H1 (cell line): ENCODE measurements around the gene OR51B4. TPM values are rescaled to one million over a fixed set of nuclear protein-coding genes. Genes with fewer than 3 reads are reported as not detected.

Experiments used
- CTCF ChIA-PET: fragments of 300-600 bp; sonication (Branson Sonifier 250); formaldehyde crosslinking; loops from one replicate; lab custom pipeline; 2021; ENCODE audit not compliant: partially characterized antibody; lab: Charles Lee
- POLR2A ChIA-PET: fragments of 300-600 bp; sonication (Branson Sonifier 250); formaldehyde crosslinking; loops from one replicate; lab custom pipeline; 2021; ENCODE audit warnings: inconsistent platforms; ENCODE audit not compliant: partially characterized antibody; lab: Charles Lee
- DNase-seq, 2 experiments: peaks; one replicate each; pipeline versions ENCODE4 v3.0.0 to v3.0.0-alpha.2; 2010 to 2022; ENCODE audit warnings: low spot score in 2 of 2, low read depth in 1 of 2, mixed read lengths in 1 of 2
- FAIRE-seq: peaks from 2 replicates; lab custom pipeline; 2011; peaks lifted over from hg19 to GRCh38; lab: Jason Lieb, UNC
- H2AFZ ChIP-seq: 2 replicates; pipeline ENCODE4 v1.8.1; 2012; ENCODE audit warnings: low read length, inconsistent platforms
- H2AK5ac ChIP-seq: 2 replicates; pipeline ENCODE4 v1.6.1; 2013; ENCODE audit warnings: low read depth, low read length
- H2BK120ac ChIP-seq: replicated peaks from 2 replicates; pipeline ENCODE3; 2013; ENCODE audit warnings: low read depth, low read length, inconsistent platforms
- H2BK12ac ChIP-seq: 2 replicates; pipeline ENCODE4 v1.6.1; 2013; ENCODE audit warnings: low read depth, low read length
- H2BK15ac ChIP-seq: 2 replicates; pipeline ENCODE4 v1.6.1; 2013; ENCODE audit warnings: low read length
- H2BK20ac ChIP-seq: 2 replicates; pipeline ENCODE4 v1.6.1; 2013; ENCODE audit warnings: low read length
- H2BK5ac ChIP-seq: 2 replicates; pipeline ENCODE4 v1.6.1; 2013; ENCODE audit warnings: low read depth, low read length
- H3K14ac ChIP-seq: 2 replicates; pipeline ENCODE4 v1.6.1; 2013; ENCODE audit warnings: inconsistent platforms; ENCODE audit not compliant: insufficient read length
- H3K18ac ChIP-seq: 2 replicates; pipeline ENCODE4 v1.6.1; 2013; ENCODE audit warnings: low read length; ENCODE audit errors: extremely low read depth
- H3K23ac ChIP-seq: 2 replicates; pipeline ENCODE4 v1.6.1; 2013; ENCODE audit warnings: inconsistent platforms; ENCODE audit not compliant: insufficient read length
- H3K23me2 ChIP-seq: 2 replicates; pipeline ENCODE4 v1.6.1; 2013; ENCODE audit warnings: low read depth, low read length
- H3K27ac ChIP-seq: 2 replicates; pipeline ENCODE4 v1.6.1; 2011; ENCODE audit warnings: low read depth, low read length, inconsistent platforms
- H3K27me3 ChIP-seq, 4 experiments: replicated peaks in 1 of 4; 1 replicate in 1 of 4; 2 replicates in 3 of 4; pipeline versions ENCODE4 v1.6.1 to v1.8.1; 2011 to 2013; ENCODE audit warnings: low read length in 3 of 4, mild to moderate bottlenecking in 3 of 4, inconsistent platforms in 2 of 4, mixed read lengths in 2 of 4, moderate library complexity in 1 of 4; ENCODE audit not compliant: control insufficient read depth in 3 of 4, insufficient read depth in 3 of 4; ENCODE audit errors: extremely low read depth in 1 of 4
- H3K36me3 ChIP-seq, 4 experiments: 2 replicates each; pipeline versions ENCODE4 v1.6.1 to v1.8.1; 2011 to 2013; ENCODE audit warnings: mild to moderate bottlenecking in 4 of 4, low read length in 3 of 4, moderate library complexity in 2 of 4, control low read depth in 1 of 4, inconsistent platforms in 1 of 4; ENCODE audit not compliant: insufficient read depth in 4 of 4, control insufficient read depth in 2 of 4
- H3K4ac ChIP-seq: replicated peaks from 2 replicates; pipeline ENCODE3; 2013; ENCODE audit warnings: low read length, low read depth, mixed read lengths, inconsistent platforms; ENCODE audit not compliant: insufficient read length
- H3K4me1 ChIP-seq, 4 experiments: replicated peaks in 1 of 4; 1 replicate in 1 of 4; 2 replicates in 3 of 4; pipeline versions ENCODE4 v1.6.1 to v1.8.1; 2011 to 2013; ENCODE audit warnings: low read length in 3 of 4, inconsistent platforms in 2 of 4, mixed read lengths in 1 of 4; ENCODE audit not compliant: insufficient read depth in 4 of 4, control insufficient read depth in 3 of 4
- H3K4me2 ChIP-seq, 2 experiments: 2 replicates each; pipeline versions ENCODE4 v1.6.1 to v1.8.1; 2011 to 2013; ENCODE audit warnings: low read depth in 2 of 2, low read length in 2 of 2, control low read depth in 1 of 2, inconsistent platforms in 1 of 2, mild to moderate bottlenecking in 1 of 2; ENCODE audit not compliant: insufficient read depth in 1 of 2
- H3K4me3 ChIP-seq, 4 experiments: fragments of 200-600, 300-600 bp in 1 of 4; sonication (generic), shearing (Covaris generic), sonication (Bioruptor Twin) in 1 of 4; 2 replicates each; pipeline versions ENCODE4 v1.5.1 to v1.8.1; 2011 to 2016; ENCODE audit warnings: low read length in 4 of 4, low read depth in 3 of 4, control low read depth in 2 of 4, inconsistent platforms in 2 of 4, mild to moderate bottlenecking in 2 of 4, mixed read lengths in 1 of 4, moderate library complexity in 1 of 4; ENCODE audit not compliant: insufficient read depth in 2 of 4; ENCODE audit errors: extremely low read depth in 1 of 4
- H3K56ac ChIP-seq: replicated peaks from 2 replicates; pipeline ENCODE3; 2013; ENCODE audit warnings: low read depth, mild to moderate bottlenecking, mixed read lengths, low read length, inconsistent platforms; ENCODE audit not compliant: insufficient read length
- H3K79me1 ChIP-seq: 2 replicates; pipeline ENCODE4 v1.6.1; 2013; ENCODE audit warnings: low read depth, low read length, control low read depth
- H3K79me2 ChIP-seq, 2 experiments: 2 replicates each; pipeline versions ENCODE4 v1.6.1 to v1.8.1; 2012 to 2013; ENCODE audit warnings: low read length in 2 of 2, mild to moderate bottlenecking in 2 of 2, inconsistent platforms in 1 of 2; ENCODE audit not compliant: insufficient read depth in 2 of 2, control insufficient read depth in 1 of 2
- H3K9ac ChIP-seq, 4 experiments: replicated peaks in 1 of 4; 1 replicate in 1 of 4; 2 replicates in 3 of 4; pipeline versions ENCODE4 v1.6.1 to v1.8.1; 2011 to 2013; ENCODE audit warnings: low read depth in 3 of 4, low read length in 3 of 4, control low read depth in 2 of 4, mild to moderate bottlenecking in 2 of 4, moderate library complexity in 2 of 4, inconsistent platforms in 1 of 4; ENCODE audit errors: extremely low read depth in 1 of 4
- H3K9me3 ChIP-seq, 2 experiments: 2 replicates each; pipeline versions ENCODE4 v1.6.1 to v1.8.1; 2012 to 2013; ENCODE audit warnings: mild to moderate bottlenecking in 2 of 2, moderate library complexity in 2 of 2, control low read depth in 1 of 2, inconsistent platforms in 1 of 2, low read depth in 1 of 2, low read length in 1 of 2, mixed read lengths in 1 of 2; ENCODE audit not compliant: insufficient read depth in 2 of 2
- H4K20me1 ChIP-seq, 2 experiments: replicated peaks in 1 of 2; 2 replicates each; pipeline versions ENCODE3 to v1.8.1; 2011 to 2013; ENCODE audit warnings: inconsistent platforms in 2 of 2, low read length in 2 of 2, mild to moderate bottlenecking in 1 of 2; ENCODE audit not compliant: insufficient read depth in 2 of 2, control insufficient read depth in 1 of 2
- H4K5ac ChIP-seq: 2 replicates; pipeline ENCODE4 v1.6.1; 2013; ENCODE audit warnings: low read length, low read depth, mixed read lengths, inconsistent platforms; ENCODE audit not compliant: insufficient read length
- H4K8ac ChIP-seq: 2 replicates; pipeline ENCODE4 v1.8.0; 2013; ENCODE audit warnings: mild to moderate bottlenecking, moderate library complexity, low read length, inconsistent platforms; ENCODE audit not compliant: insufficient read depth; ENCODE audit errors: extremely low read depth
- H4K91ac ChIP-seq: replicated peaks from 2 replicates; pipeline ENCODE3; 2013; ENCODE audit warnings: low read length, mixed read lengths, inconsistent platforms; ENCODE audit not compliant: insufficient read length
- BACH1 ChIP-seq: IDR thresholded peaks from 2 replicates; pipeline ENCODE4 v1.6.1; 2012; ENCODE audit warnings: low read length, improper control_type of control experiment
- CBX8 ChIP-seq: fragments of 300-800, 300-1000 bp; sonication (generic); IDR thresholded peaks from 2 replicates; pipeline ENCODE4 v1.7.1; 2016; ENCODE audit warnings: low read depth, low read length, borderline replicate concordance
- CHD1 ChIP-seq: IDR thresholded peaks from 2 replicates; pipeline ENCODE4 v1.6.1; 2012; ENCODE audit warnings: low read depth, low read length, improper control_type of control experiment
- CHD2 ChIP-seq: IDR thresholded peaks from 2 replicates; pipeline ENCODE4 v1.6.1; 2012; ENCODE audit warnings: low read length, improper control_type of control experiment
- HDAC6 ChIP-seq: IDR thresholded peaks from one replicate; pipeline ENCODE4 v1.7.1; 2012; ENCODE audit warnings: low read depth, mild to moderate bottlenecking, inconsistent platforms, low read length, moderate library complexity
- SAP30 ChIP-seq: fragments of 300-600 bp; sonication (generic); IDR thresholded peaks from 2 replicates; pipeline ENCODE4 v1.7.1; 2012; ENCODE audit warnings: low read length, moderate library complexity, mild to moderate bottlenecking, inconsistent platforms; ENCODE audit not compliant: insufficient read depth, insufficient replicate concordance
- SIN3A ChIP-seq, 2 experiments: IDR thresholded peaks in 1 of 2; conservative IDR thresholded peaks in 1 of 2; 2 replicates each; pipeline ENCODE4 v1.6.1; 2011 to 2012; ENCODE audit warnings: low read length in 2 of 2, improper control_type of control experiment in 1 of 2, low read depth in 1 of 2, mild to moderate bottlenecking in 1 of 2
- SIRT6 ChIP-seq: IDR thresholded peaks from one replicate; pipeline ENCODE4 v1.7.1; 2012; ENCODE audit warnings: low read length, inconsistent platforms
- SP2 ChIP-seq: IDR thresholded peaks from 2 replicates; pipeline ENCODE4 v1.6.1; 2012; ENCODE audit warnings: mild to moderate bottlenecking, low read length, inconsistent platforms
- TCF12 ChIP-seq: IDR thresholded peaks from 2 replicates; pipeline ENCODE4 v1.6.1; 2011; ENCODE audit warnings: low read depth, mild to moderate bottlenecking, low read length
- YY1 ChIP-seq: IDR thresholded peaks from 2 replicates; pipeline ENCODE4 v1.6.1; 2011; ENCODE audit warnings: low read depth, mild to moderate bottlenecking, low read length
- ZNF274 ChIP-seq: IDR thresholded peaks from 2 replicates; pipeline ENCODE4 v1.7.0; 2012; ENCODE audit warnings: low read length, borderline replicate concordance; ENCODE audit errors: extremely low read depth
- WGBS, 2 experiments: shearing (Covaris generic) in 1 of 2; methylation state at CpG; one replicate each; pipeline versions ENCODE4 v1.1.6 to v1.1.7; 2013 to 2015; ENCODE audit warnings: low lambda C conversion rate in 2 of 2, mixed read lengths in 2 of 2, inconsistent platforms in 1 of 2, low coverage in 1 of 2, missing lambda C conversion rate in 1 of 2; ENCODE audit not compliant: insufficient replicate concordance in 2 of 2, insufficient coverage in 1 of 2, insufficient read length in 1 of 2; ENCODE audit errors: extremely low coverage in 1 of 2, missing lambda C conversion rate in 1 of 2; 5-methylcytosine and 5-hydroxymethylcytosine counted together
- polyA plus RNA-seq, 7 experiments: library from polyadenylated mRNA; depleted of rRNA in 3 of 7; stranded (reverse) in 5 of 7; unstranded in 2 of 7; fragments of >200 nt in 5 of 7; fragments of 200-250 nt in 2 of 7; gene quantifications; 1 replicate in 5 of 7; 2 replicates in 1 of 7; 4 replicates in 1 of 7; pipeline versions ENCODE4 v1.2.1 to v1.2.3, GENCODE V29; 2011 to 2013; ENCODE audit warnings: missing spikeins in 2 of 7, mixed read lengths in 2 of 7
- total RNA-seq: library from RNA; stranded (reverse); fragmentation: NEBNext Ultra II Directional; extraction: Animal tissue kit (Norgen Biotek cat#: 25700); gene quantifications from 2 replicates; pipeline ENCODE4 v1.2.1, GENCODE V29; 2021
- TF ChIP-seq, protein P1 (sequence below): IDR thresholded peaks from 2 replicates; pipeline ENCODE4 v1.6.1; 2011; ENCODE audit warnings: low read depth, mild to moderate bottlenecking, low read length; ENCODE audit not compliant: insufficient read depth
- TF ChIP-seq, protein P2 (sequence below): IDR thresholded peaks from 2 replicates; pipeline ENCODE4 v1.6.1; 2011; ENCODE audit warnings: low read length, improper control_type of control experiment

Gene OR51B4
- total and polyA plus RNA-seq, 2 of the 8 experiments (the other 6 are each of a cell fraction or from before 2014, with no cell fraction given), result not detected

DNA sequence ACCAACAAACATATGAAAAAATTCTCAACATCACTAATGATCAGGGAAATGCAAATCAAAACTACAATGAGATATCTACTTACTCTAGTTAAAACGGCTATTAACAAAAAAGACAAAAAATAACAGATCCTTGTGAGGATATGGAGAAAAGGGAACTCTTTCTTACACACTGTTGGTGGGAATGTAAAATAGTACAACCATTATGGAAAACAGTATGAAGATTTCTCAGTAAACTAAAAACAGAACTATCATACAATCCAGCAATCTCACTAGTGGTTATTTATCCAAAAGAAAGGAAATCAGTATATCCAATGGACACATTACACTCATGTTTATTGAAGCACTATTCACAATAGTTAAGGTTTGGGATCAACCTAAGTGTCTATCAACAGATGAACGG lies 35.9 kb downstream of the OR51B4 start:
- H4K20me1 ChIP-seq, result no peaks in the 10 kb centered on the region
- CTCF ChIA-PET, result no interaction called here
- TF ChIP-seq HDAC6, result no peak
- no peak for TF ChIP-seq CHD2
- TF ChIP-seq CHD1, result no peak
- no peak for TF ChIP-seq SIN3A (conservative IDR thresholded peaks at IDR 0.05 in 1 of 2, IDR thresholded peaks at IDR 0.05 in 1 of 2; ENCODE audit: low read depth in 1 of 2, low read length in 2 of 2)
- no peak for TF ChIP-seq CBX8
- no peak for TF ChIP-seq BACH1
- no peak for TF ChIP-seq ZNF274
- no peak for TF ChIP-seq YY1
- no peak for TF ChIP-seq SAP30
- TF ChIP-seq SP2, result no peak
- TF ChIP-seq, protein P1, sequence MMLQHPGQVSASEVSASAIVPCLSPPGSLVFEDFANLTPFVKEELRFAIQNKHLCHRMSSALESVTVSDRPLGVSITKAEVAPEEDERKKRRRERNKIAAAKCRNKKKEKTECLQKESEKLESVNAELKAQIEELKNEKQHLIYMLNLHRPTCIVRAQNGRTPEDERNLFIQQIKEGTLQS, result no peak
- TF ChIP-seq TCF12, result no peak
- no peak for TF ChIP-seq SIRT6
- TF ChIP-seq, protein P2, sequence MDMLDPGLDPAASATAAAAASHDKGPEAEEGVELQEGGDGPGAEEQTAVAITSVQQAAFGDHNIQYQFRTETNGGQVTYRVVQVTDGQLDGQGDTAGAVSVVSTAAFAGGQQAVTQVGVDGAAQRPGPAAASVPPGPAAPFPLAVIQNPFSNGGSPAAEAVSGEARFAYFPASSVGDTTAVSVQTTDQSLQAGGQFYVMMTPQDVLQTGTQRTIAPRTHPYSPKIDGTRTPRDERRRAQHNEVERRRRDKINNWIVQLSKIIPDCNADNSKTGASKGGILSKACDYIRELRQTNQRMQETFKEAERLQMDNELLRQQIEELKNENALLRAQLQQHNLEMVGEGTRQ, result no peak

More for the DNA sequence above, 35.9 kb downstream of the OR51B4 start:
- Histone ChIP-seq H3K14ac (no peak overlapping the region), H3K4me3 (no peak overlapping the region), H3K18ac (no peak overlapping the region), H3K27ac (no peak overlapping the region), H3K79me2 (no peaks in the 10 kb centered on the region), H3K9ac (no peak overlapping the region), H4K91ac (no peak overlapping the region), H3K27me3 (no peaks in the 10 kb centered on the region), H3K23me2 (no peaks in the 10 kb centered on the region), H2BK20ac (no peak overlapping the region), H3K4me1 (no peaks in the 10 kb centered on the region), H4K8ac (no peak overlapping the region), H2AFZ (no peak overlapping the region), H2BK12ac (no peak overlapping the region), H2AK5ac (no peak overlapping the region), H3K79me1 (no peaks in the 10 kb centered on the region), H3K4me2 (no peak overlapping the region), H2BK120ac (no peak overlapping the region), H3K36me3 (no peaks in the 10 kb centered on the region), H4K5ac (no peak overlapping the region), H2BK15ac (no peak overlapping the region), H2BK5ac (no peak overlapping the region), H3K56ac (no peak overlapping the region), H3K23ac (no peak overlapping the region), H3K9me3 (no peaks in the 10 kb centered on the region), H3K4ac (no peak overlapping the region)
- 39% methylated on average over 2 of the region's 2 CpGs; no CpG with 5 or more reads in 1 of the 2 experiments for WGBS, 2 experiments
- FAIRE-seq, result no peak
- POLR2A ChIA-PET, result no interaction called here
- no peak for DNase-seq
